Testis (tissue), 3 donors: ENCODE data around the gene UBR7. TPM values are rescaled to one million over a fixed set of nuclear protein-coding genes. Genes with fewer than 3 reads are reported as not detected.

Experiments
- DNase-seq: peaks from one replicate; pipeline ENCODE4 v3.0.0-alpha.2; 2019
- H3K27ac ChIP-seq, 2 donors: fragments of 200-600 bp; sonication (generic); one replicate each; pipeline ENCODE4 v1.5.1; 2019
- H3K27me3 ChIP-seq: fragments of 200-600 bp; sonication (generic); one replicate; pipeline ENCODE4 v1.5.1; 2019
- H3K36me3 ChIP-seq: fragments of 200-600 bp; sonication (generic); one replicate; pipeline ENCODE4 v1.5.1; 2017; ENCODE audit warnings: low read depth; ENCODE audit errors: missing control alignments
- H3K4me1 ChIP-seq: fragments of 200-600 bp; sonication (generic); one replicate; pipeline ENCODE4 v1.5.1; 2019
- H3K4me3 ChIP-seq, 2 donors: fragments of 200-600 bp; sonication (generic); one replicate each; pipeline ENCODE4 v1.5.1; 2017 to 2019
- H3K9me3 ChIP-seq: fragments of 200-600 bp; sonication (generic); one replicate; pipeline ENCODE4 v1.5.1; 2017
- CTCF ChIP-seq, 3 experiments: fragments of 450-650 bp in 2 of 3; fragments of 200-600 bp in 1 of 3; sonication (generic) in 1 of 3; IDR thresholded peaks; one replicate each; pipeline ENCODE4 v1.5.1; 2016 to 2019; ENCODE audit warnings: antibody characterized with exemption in 3 of 3, mild to moderate bottlenecking in 2 of 3, moderate library complexity in 1 of 3
- POLR2A ChIP-seq: fragments of 450-650 bp; IDR thresholded peaks from one replicate; pipeline ENCODE4 v1.6.1; 2017; ENCODE audit warnings: antibody characterized with exemption, mild to moderate bottlenecking, moderate library complexity
- WGBS, 2 donors: methylation state at CpG; one replicate each; pipeline ENCODE4 v1.1.5; 2018; 5-methylcytosine and 5-hydroxymethylcytosine counted together
- intact Hi-C: fragments of 100-400 bp; cut with DNase I; formaldehyde crosslinking; loops from one replicate; pipeline ENCODE4 v1.15.1; 2023; ENCODE audit warnings: low total_unique reads
- polyA plus RNA-seq: library from polyadenylated mRNA; stranded (reverse); fragments of 350-450 nt; fragmentation: Illumina TruSeq; extraction: RNeasy Lipid Tissue Mini Kit (QIAGEN cat#74804); gene quantifications from one replicate; pipeline ENCODE4 v1.2.3, GENCODE V29; 2014; ENCODE audit warnings: low read depth, low replicate concordance; ENCODE audit not compliant: insufficient read depth
- total RNA-seq, 2 donors: library from RNA; depleted of rRNA; stranded (reverse); fragments of >200 nt; gene quantifications; one replicate each; pipeline ENCODE4 v1.2.3, GENCODE V29; 2016

The UBR7 gene
- total and polyA plus RNA-seq, 3 donors from 2014 or later: 35.5 to 50.5 (median 36.1) TPM

DNA sequence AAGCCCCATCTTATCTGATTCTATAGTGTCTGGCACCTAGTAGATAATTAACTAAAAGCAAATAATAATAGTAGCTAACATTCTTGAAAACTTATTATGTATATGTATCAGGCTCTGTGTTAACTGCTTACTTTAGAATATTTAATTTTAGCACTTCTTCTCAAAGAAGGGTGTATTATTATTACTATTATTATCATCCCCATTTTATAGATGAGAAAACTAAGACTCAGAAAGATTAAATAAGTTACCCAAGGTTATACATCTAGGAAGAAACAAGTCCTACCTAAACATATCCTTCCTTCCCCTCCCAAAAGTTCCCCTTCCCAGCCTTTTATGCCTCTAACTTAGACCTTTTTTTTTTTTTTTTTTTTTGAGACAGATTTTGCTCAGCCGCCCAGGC, 61.4 kb downstream of the UBR7 start:
- no peak for TF ChIP-seq CTCF (IDR thresholded peaks at IDR 0.05)
- DNase-seq: no peak
- intact Hi-C loops: no loop called here
- no peaks in the 10 kb centered on the region for H3K36me3 ChIP-seq
- no peak overlapping the region for H3K27ac ChIP-seq
- H3K4me3 ChIP-seq: no peak overlapping the region
- WGBS, 2 donors: 78 to 100% methylated on average over 1 of the region's 1 CpG
- no peaks in the 10 kb centered on the region for H3K27me3 ChIP-seq
- no peaks in the 10 kb centered on the region for H3K4me1 ChIP-seq
- no peaks in the 10 kb centered on the region for H3K9me3 ChIP-seq

- Histone ChIP-seq H3K27ac (no peak overlapping the region), H3K36me3 (no peaks in the 10 kb centered on the region), H3K4me1 (no peaks in the 10 kb centered on the region), H3K9me3 (no peaks in the 10 kb centered on the region), H3K4me3 (no peak overlapping the region), H3K27me3 (no peaks in the 10 kb centered on the region)
- no peak for DNase-seq
- intact Hi-C loops: no loop called here
- TF ChIP-seq POLR2A (no peak), CTCF (IDR thresholded peaks at IDR 0.05) (no peak)
- 87 to 88% methylated on average over 10 of the region's 10 CpGs for WGBS, 2 donors
Measured at GRCh38 chr14:93269341-93270068, 62.4 kb downstream of the UBR7 start.

DNA sequence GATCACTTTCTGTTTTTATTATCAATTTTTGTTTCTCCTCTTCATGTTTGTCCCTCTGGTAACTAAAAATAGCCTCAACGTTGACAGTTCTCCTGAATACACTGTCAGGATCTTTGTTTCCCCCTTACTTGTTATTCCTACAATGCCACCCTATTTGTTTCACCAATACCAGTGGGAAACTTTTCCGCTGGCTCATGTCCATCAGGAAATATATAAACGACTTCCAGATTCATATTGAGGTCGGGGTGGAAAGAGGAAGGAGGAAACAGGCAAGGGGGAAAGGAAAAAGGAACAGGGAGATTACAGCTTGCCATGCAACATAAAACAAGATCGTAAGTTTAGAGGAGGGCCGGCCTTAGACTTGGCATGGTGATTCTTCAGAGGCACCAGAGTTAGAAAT, 64.1 kb downstream of the UBR7 start:
- WGBS, 2 donors: 71 to 75% methylated on average over 6 of the region's 6 CpGs
- no peak for DNase-seq
- no peak for TF ChIP-seq POLR2A
- no peak for TF ChIP-seq CTCF (IDR thresholded peaks at IDR 0.05)
- Histone ChIP-seq H3K27me3 (no peaks in the 10 kb centered on the region), H3K4me1 (no peaks in the 10 kb centered on the region), H3K36me3 (no peaks in the 10 kb centered on the region), H3K27ac (no peak overlapping the region), H3K9me3 (no peaks in the 10 kb centered on the region), H3K4me3 (no peak overlapping the region)
- intact Hi-C loops: no loop called here

DNA sequence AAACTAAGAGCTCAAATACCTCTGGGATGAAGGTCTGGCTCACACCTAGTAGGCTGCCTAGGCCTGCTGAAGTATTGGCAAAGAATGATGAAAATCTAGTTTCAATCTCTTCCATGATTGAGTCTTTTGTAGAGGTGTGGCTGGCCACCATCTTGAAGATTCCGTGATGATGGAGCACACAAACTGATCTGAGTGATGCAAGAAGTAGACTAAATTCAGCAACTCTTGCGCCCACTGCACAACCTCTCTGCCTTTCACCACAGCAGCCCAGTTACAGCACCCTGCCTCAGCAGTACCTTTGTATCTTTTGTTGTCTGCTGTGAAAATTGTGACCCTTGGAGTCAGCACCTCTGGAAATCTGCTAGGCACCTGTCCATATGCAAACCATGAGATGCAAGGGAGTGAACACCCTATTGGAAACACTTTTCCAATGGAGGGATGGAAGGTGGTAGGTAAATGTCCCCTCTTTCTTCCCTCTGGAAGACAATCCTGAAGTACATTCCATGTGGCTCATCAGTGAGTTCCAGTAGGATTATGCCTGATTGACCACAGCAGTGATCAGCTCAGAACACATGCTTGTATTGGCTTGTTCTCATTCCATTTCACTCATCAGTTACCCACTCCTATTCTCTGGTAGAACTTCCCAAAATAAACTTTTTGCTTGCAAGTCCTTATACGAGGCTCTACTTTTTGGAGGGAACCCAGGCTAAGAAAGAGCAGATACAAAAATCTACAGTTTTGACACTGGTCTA, 67.2 kb downstream of the UBR7 start:
- TF ChIP-seq CTCF (IDR thresholded peaks at IDR 0.05) (no peak), POLR2A (no peak)
- no peak overlapping the region for H3K4me3 ChIP-seq
- H3K4me1 ChIP-seq: no peaks in the 10 kb centered on the region
- H3K36me3 ChIP-seq: no peaks in the 10 kb centered on the region
- no peaks in the 10 kb centered on the region for H3K9me3 ChIP-seq
- intact Hi-C loops: no loop called here
- DNase-seq: no peak
- WGBS, 2 donors: 94 to 98% methylated on average over 3 of the region's 3 CpGs
- no peaks in the 10 kb centered on the region for H3K27me3 ChIP-seq
- H3K27ac ChIP-seq: no peak overlapping the region
